Central memory CD8-positive, alpha-beta T cell (primary cell): Measurements from ENCODE around the gene TCTN1.

Experiments used
- ATAC-seq: fragments of 150-1000 bp; cut with Tn5 transposase; replicated peaks from 2 replicates; pipeline ENCODE4 v1.10.0; 2022; ENCODE audit warnings: mild to moderate bottlenecking, moderate FRiP score, moderate number of reproducible peaks; ENCODE audit not compliant: poor library complexity, severe bottlenecking; ENCODE audit errors: extremely low read depth
- DNase-seq, 2 donors: peaks; one replicate each; pipeline ENCODE4 v3.0.0; 2021; ENCODE audit warnings: low spot score in 2 of 2
- H3K27ac Mint-ChIP-seq: one replicate; pipeline ENCODE4 v1.8.0; 2022; ENCODE audit warnings: low read depth, mild to moderate bottlenecking, moderate library complexity, mixed read lengths
- H3K27me3 Mint-ChIP-seq: one replicate; pipeline ENCODE4 v1.8.0; 2022; ENCODE audit warnings: mixed read lengths
- H3K36me3 Mint-ChIP-seq: one replicate; pipeline ENCODE4 v1.8.0; 2022; ENCODE audit warnings: mild to moderate bottlenecking, moderate library complexity, mixed read lengths; ENCODE audit not compliant: insufficient read depth
- H3K4me1 Mint-ChIP-seq: one replicate; pipeline ENCODE4 v1.8.0; 2022; ENCODE audit warnings: mixed read lengths
- H3K4me3 Mint-ChIP-seq: one replicate; pipeline ENCODE4 v1.8.0; 2022; ENCODE audit warnings: mild to moderate bottlenecking, moderate library complexity, mixed read lengths
- H3K9me3 Mint-ChIP-seq: one replicate; pipeline ENCODE4 v1.8.0; 2022; ENCODE audit warnings: mixed read lengths

The TCTN1 gene

GRCh38 chr12:110657747-110658146 is 43.8 kb downstream of the TCTN1 start:
- Mint-ChIP-seq H3K27me3 (no peaks in the 10 kb centered on the region), H3K36me3 (peaks cover 5% of the 10 kb centered on the region), H3K4me3 (no peak overlapping the region), H3K27ac (peak overlapping the region; percentile 52), H3K9me3 (no peaks in the 10 kb centered on the region), H3K4me1 (peaks cover 25% of the 10 kb centered on the region)
- no peak for ATAC-seq
- no peak for DNase-seq

- Mint-ChIP-seq H3K4me1 (peaks cover 25% of the 10 kb centered on the region), H3K27ac (peak overlapping the region; percentile 52), H3K27me3 (no peaks in the 10 kb centered on the region), H3K36me3 (peaks cover 5% of the 10 kb centered on the region), H3K9me3 (no peaks in the 10 kb centered on the region), H3K4me3 (no peak overlapping the region)
- DNase-seq (no peak), ATAC-seq (no peak)
These were observed 44.3 kb downstream of the TCTN1 start for GRCh38 chr12:110658242-110658641.

GRCh38 chr12:110658878-110659277 is 44.9 kb downstream of the TCTN1 start:
- Mint-ChIP-seq H3K4me3 (no peak overlapping the region), H3K4me1 (peaks cover 25% of the 10 kb centered on the region), H3K36me3 (peaks cover 2% of the 10 kb centered on the region), H3K9me3 (no peaks in the 10 kb centered on the region), H3K27ac (peak overlapping the region; percentile 52), H3K27me3 (no peaks in the 10 kb centered on the region)
- ATAC-seq (no peak), DNase-seq (no peak)

- H3K9me3 Mint-ChIP-seq, result no peaks in the 10 kb centered on the region
- H3K4me3 Mint-ChIP-seq, result peak overlapping the region; percentile 62
- peaks cover 25% of the 10 kb centered on the region for H3K4me1 Mint-ChIP-seq
- peaks cover 6% of the 10 kb centered on the region for H3K36me3 Mint-ChIP-seq
- DNase-seq (peak; percentile 33 to 55), ATAC-seq (peak; percentile 88)
- H3K27ac Mint-ChIP-seq, result peak overlapping the region; percentile 95
- H3K27me3 Mint-ChIP-seq, result no peaks in the 10 kb centered on the region
These were observed 47.5 kb downstream of the TCTN1 start for GRCh38 chr12:110661337-110661972.

- no peak for DNase-seq
- Mint-ChIP-seq H3K4me1 (peaks cover 26% of the 10 kb centered on the region), H3K27ac (no peak overlapping the region), H3K36me3 (peaks cover 11% of the 10 kb centered on the region), H3K9me3 (no peaks in the 10 kb centered on the region), H3K27me3 (no peaks in the 10 kb centered on the region), H3K4me3 (no peak overlapping the region)
- no peak for ATAC-seq
These were observed 53.0 kb downstream of the TCTN1 start for GRCh38 chr12:110666892-110667291.

GRCh38 chr12:110667671-110668070 is 53.7 kb downstream of the TCTN1 start:
- Mint-ChIP-seq H3K4me3 (no peak overlapping the region), H3K27me3 (no peaks in the 10 kb centered on the region), H3K4me1 (peaks cover 23% of the 10 kb centered on the region), H3K36me3 (peaks cover 11% of the 10 kb centered on the region), H3K27ac (no peak overlapping the region), H3K9me3 (no peaks in the 10 kb centered on the region)
- no peak for ATAC-seq
- DNase-seq, result no peak

GRCh38 chr12:110668480-110669192 is 54.7 kb downstream of the TCTN1 start:
- DNase-seq (no peak), ATAC-seq (no peak)
- Mint-ChIP-seq H3K4me1 (peaks cover 28% of the 10 kb centered on the region), H3K27me3 (no peaks in the 10 kb centered on the region), H3K27ac (peak overlapping the region; percentile 88), H3K9me3 (no peaks in the 10 kb centered on the region), H3K36me3 (peaks cover 13% of the 10 kb centered on the region), H3K4me3 (peak overlapping the region; percentile 37)

GRCh38 chr12:110669193-110669502 is 55.2 kb downstream of the TCTN1 start:
- DNase-seq (no peak), ATAC-seq (peak; percentile 43)
- Mint-ChIP-seq H3K27me3 (no peaks in the 10 kb centered on the region), H3K4me1 (peaks cover 32% of the 10 kb centered on the region), H3K36me3 (peaks cover 13% of the 10 kb centered on the region), H3K9me3 (no peaks in the 10 kb centered on the region), H3K4me3 (peak overlapping the region; percentile 37), H3K27ac (peak overlapping the region; percentile 88)

GRCh38 chr12:110670161-110670701 is 56.3 kb downstream of the TCTN1 start:
- H3K27ac Mint-ChIP-seq, result peak overlapping the region; percentile 88
- ATAC-seq (peak; percentile 43), DNase-seq (no peak)
- no peaks in the 10 kb centered on the region for H3K9me3 Mint-ChIP-seq
- no peaks in the 10 kb centered on the region for H3K27me3 Mint-ChIP-seq
- H3K36me3 Mint-ChIP-seq, result peaks cover 10% of the 10 kb centered on the region
- H3K4me3 Mint-ChIP-seq, result no peak overlapping the region
- peaks cover 39% of the 10 kb centered on the region for H3K4me1 Mint-ChIP-seq

GRCh38 chr12:110676171-110676570 is 62.2 kb downstream of the TCTN1 start:
- DNase-seq, result no peak
- no peaks in the 10 kb centered on the region for H3K27me3 Mint-ChIP-seq
- ATAC-seq, result no peak
- no peak overlapping the region for H3K4me3 Mint-ChIP-seq
- peaks cover 4% of the 10 kb centered on the region for H3K36me3 Mint-ChIP-seq
- peak overlapping the region; percentile 87 for H3K27ac Mint-ChIP-seq
- H3K4me1 Mint-ChIP-seq, result peaks cover 36% of the 10 kb centered on the region
- H3K9me3 Mint-ChIP-seq, result no peaks in the 10 kb centered on the region

GRCh38 chr12:110677206-110677911 is 63.4 kb downstream of the TCTN1 start:
- Mint-ChIP-seq H3K27ac (peak overlapping the region; percentile 87), H3K27me3 (no peaks in the 10 kb centered on the region), H3K9me3 (no peaks in the 10 kb centered on the region), H3K4me3 (peak overlapping the region; percentile 50), H3K36me3 (peaks cover 7% of the 10 kb centered on the region), H3K4me1 (peaks cover 42% of the 10 kb centered on the region)
- peak; percentile 64 for ATAC-seq
- no peak for DNase-seq

GRCh38 chr12:110677982-110678381 is 64.1 kb downstream of the TCTN1 start:
- Mint-ChIP-seq H3K27ac (peak overlapping the region; percentile 87), H3K36me3 (peaks cover 8% of the 10 kb centered on the region), H3K9me3 (no peaks in the 10 kb centered on the region), H3K27me3 (no peaks in the 10 kb centered on the region), H3K4me1 (peaks cover 38% of the 10 kb centered on the region), H3K4me3 (peak overlapping the region; percentile 50)
- ATAC-seq (no peak), DNase-seq (no peak)
